AG04450 (cell line): ENCODE data around the gene SLC8A3. TPM values are rescaled to one million over a fixed set of nuclear protein-coding genes. Genes with fewer than 3 reads are reported as not detected.

ENCODE experiments used
- CTCF ChIA-PET: fragments of 300-600, 350-600 bp; formaldehyde crosslinking; extraction: SDS; loops from one replicate; lab custom pipeline; 2022; ENCODE audit warnings: antibody characterized with exemption, inconsistent platforms; lab: Charles Lee
- POLR2A ChIA-PET: fragments of 350-600 bp; formaldehyde crosslinking; extraction: SDS; loops from one replicate; lab custom pipeline; 2021; ENCODE audit warnings: antibody characterized with exemption, inconsistent platforms; lab: Yijun Ruan, JAX
- DNase-seq: peaks from one replicate; pipeline ENCODE4 v3.0.0-alpha.2; 2011; ENCODE audit warnings: low read depth, low spot score
- H3K27ac ChIP-seq: one replicate; pipeline ENCODE4 v1.5.1; 2012; ENCODE audit warnings: low read depth, low read length, control low read depth
- H3K27me3 ChIP-seq: one replicate; pipeline ENCODE4 v1.6.0; 2012; ENCODE audit warnings: low read length; ENCODE audit not compliant: control insufficient read depth, insufficient read depth
- H3K4me3 ChIP-seq: 2 replicates; pipeline ENCODE4 v1.5.1; 2011; ENCODE audit warnings: mild to moderate bottlenecking, low read depth, low read length, control low read depth
- H3K9me3 ChIP-seq: 2 replicates; pipeline ENCODE4 v1.5.1; 2012; ENCODE audit warnings: low read length; ENCODE audit not compliant: control insufficient read depth, insufficient read depth
- CTCF ChIP-seq: IDR thresholded peaks from 2 replicates; pipeline ENCODE4 v1.5.1; 2011; ENCODE audit warnings: low read depth, low read length, control low read depth, inconsistent platforms
- polyA plus RNA-seq: library from polyadenylated mRNA; depleted of rRNA; stranded (reverse); fragments of >200 nt; gene quantifications from 2 replicates; pipeline ENCODE4 v1.2.3, GENCODE V29; 2011

SLC8A3 gene
- polyA plus RNA-seq, 1 experiment: not detected

- H3K9me3 ChIP-seq: no peaks in the 10 kb centered on the region
- no peaks in the 10 kb centered on the region for H3K27me3 ChIP-seq
- DNase-seq: no peak
- TF ChIP-seq CTCF: no peak
- no peak overlapping the region for H3K4me3 ChIP-seq
- no peak overlapping the region for H3K27ac ChIP-seq
- ChIA-PET CTCF (no interaction called here), POLR2A (no interaction called here)
Measured at GRCh38 chr14:70113211-70113610, 75.5 kb downstream of the SLC8A3 start.

- H3K9me3 ChIP-seq: no peaks in the 10 kb centered on the region
- DNase-seq: no peak
- no peak overlapping the region for H3K4me3 ChIP-seq
- H3K27me3 ChIP-seq: no peaks in the 10 kb centered on the region
- H3K27ac ChIP-seq: no peak overlapping the region
- ChIA-PET POLR2A (no interaction called here), CTCF (interaction anchor here (0.7 kb wide), 1 partner anchor 31 kb away, joined by 3 read pairs; no protein-coding TSS in a partner anchor)
- TF ChIP-seq CTCF: no peak
Measured at GRCh38 chr14:70108419-70108818, 80.3 kb downstream of the SLC8A3 start.

GRCh38 chr14:70107309-70107708, 81.4 kb downstream of the SLC8A3 start:
- ChIA-PET POLR2A (interaction anchor here (0.8 kb wide), 1 partner anchor 9 kb away, joined by 3 read pairs; no protein-coding TSS in a partner anchor), CTCF (no interaction called here)
- TF ChIP-seq CTCF: no peak
- H3K27ac ChIP-seq: no peak overlapping the region
- no peaks in the 10 kb centered on the region for H3K27me3 ChIP-seq
- no peak overlapping the region for H3K4me3 ChIP-seq
- DNase-seq: no peak
- no peaks in the 10 kb centered on the region for H3K9me3 ChIP-seq

- no peak for DNase-seq
- H3K27ac ChIP-seq: no peak overlapping the region
- no peak for TF ChIP-seq CTCF
- no peak overlapping the region for H3K4me3 ChIP-seq
- H3K9me3 ChIP-seq: no peaks in the 10 kb centered on the region
- H3K27me3 ChIP-seq: peaks cover 6% of the 10 kb centered on the region
- POLR2A ChIA-PET: no interaction called here
- CTCF ChIA-PET: interaction anchor here (1.2 to 1.4 kb wide), 2 partner anchors 13 to 26 kb away, joined by 4 read pairs; no protein-coding TSS in a partner anchor
Measured at GRCh38 chr14:70100071-70100470, 88.7 kb downstream of the SLC8A3 start.

- Histone ChIP-seq H3K4me3 (no peak overlapping the region), H3K9me3 (no peaks in the 10 kb centered on the region), H3K27ac (no peak overlapping the region), H3K27me3 (peaks cover 6% of the 10 kb centered on the region)
- POLR2A ChIA-PET: interaction anchor here (0.6 kb wide), 1 partner anchor 9 kb away, joined by 3 read pairs; no protein-coding TSS in a partner anchor
- DNase-seq: no peak
- TF ChIP-seq CTCF: no peak
- CTCF ChIA-PET: no interaction called here
Measured at GRCh38 chr14:70098250-70098809, 90.4 kb downstream of the SLC8A3 start.
